Gastroesophageal sphincter (tissue), 3 donors: ENCODE measurements around the gene CFAP107.

ENCODE experiments used
- EP300 ChIP-seq: sonication (generic); formaldehyde crosslinking; IDR thresholded peaks from one replicate; pipeline ENCODE4 v1.6.1; 2017; ENCODE audit warnings: antibody characterized with exemption, mild to moderate bottlenecking
- POLR2A ChIP-seq, 2 donors: fragments of 450-650 bp; IDR thresholded peaks; one replicate each; pipeline ENCODE4 v1.6.1; 2017; ENCODE audit warnings: antibody characterized with exemption in 2 of 2, mild to moderate bottlenecking in 2 of 2, moderate library complexity in 1 of 2
- POLR2AphosphoS5 ChIP-seq: sonication (generic); formaldehyde crosslinking; IDR thresholded peaks from one replicate; pipeline ENCODE4 v1.6.1; 2017; ENCODE audit warnings: antibody characterized with exemption
- TF ChIP-seq, protein P1 (sequence below), 4 experiments: fragments of 200-600 bp in 2 of 4; fragments of 450-650 bp in 2 of 4; sonication (generic) in 1 of 4; IDR thresholded peaks; one replicate each; pipeline ENCODE4 v1.5.1; 2017 to 2019; ENCODE audit warnings: antibody characterized with exemption in 4 of 4, mild to moderate bottlenecking in 2 of 4, moderate library complexity in 2 of 4

DNA sequence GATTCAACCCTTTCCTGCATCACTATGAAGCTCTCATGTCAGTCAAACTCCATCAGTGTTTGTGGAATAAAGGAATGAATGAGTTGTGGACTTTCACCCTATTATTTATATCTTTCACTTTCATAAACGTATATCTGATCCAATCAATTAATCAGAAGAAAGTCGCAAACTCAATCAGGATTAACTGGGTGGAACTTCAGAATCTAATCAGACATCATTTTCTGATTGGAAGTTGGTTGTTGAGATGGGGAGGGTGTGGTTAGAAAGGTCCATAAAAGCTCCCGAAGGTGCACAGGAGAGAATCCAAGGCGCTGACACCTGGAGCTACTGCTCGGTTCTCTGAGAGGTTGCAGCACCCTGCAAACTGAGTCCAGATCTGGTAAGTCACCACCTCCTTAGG lies 27.4 kb downstream of the CFAP107 start, which contains the start of gene PRAMEF12:
- no peak for TF ChIP-seq POLR2A (IDR thresholded peaks at IDR 0.05)
- TF ChIP-seq, protein P1, sequence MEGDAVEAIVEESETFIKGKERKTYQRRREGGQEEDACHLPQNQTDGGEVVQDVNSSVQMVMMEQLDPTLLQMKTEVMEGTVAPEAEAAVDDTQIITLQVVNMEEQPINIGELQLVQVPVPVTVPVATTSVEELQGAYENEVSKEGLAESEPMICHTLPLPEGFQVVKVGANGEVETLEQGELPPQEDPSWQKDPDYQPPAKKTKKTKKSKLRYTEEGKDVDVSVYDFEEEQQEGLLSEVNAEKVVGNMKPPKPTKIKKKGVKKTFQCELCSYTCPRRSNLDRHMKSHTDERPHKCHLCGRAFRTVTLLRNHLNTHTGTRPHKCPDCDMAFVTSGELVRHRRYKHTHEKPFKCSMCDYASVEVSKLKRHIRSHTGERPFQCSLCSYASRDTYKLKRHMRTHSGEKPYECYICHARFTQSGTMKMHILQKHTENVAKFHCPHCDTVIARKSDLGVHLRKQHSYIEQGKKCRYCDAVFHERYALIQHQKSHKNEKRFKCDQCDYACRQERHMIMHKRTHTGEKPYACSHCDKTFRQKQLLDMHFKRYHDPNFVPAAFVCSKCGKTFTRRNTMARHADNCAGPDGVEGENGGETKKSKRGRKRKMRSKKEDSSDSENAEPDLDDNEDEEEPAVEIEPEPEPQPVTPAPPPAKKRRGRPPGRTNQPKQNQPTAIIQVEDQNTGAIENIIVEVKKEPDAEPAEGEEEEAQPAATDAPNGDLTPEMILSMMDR (IDR thresholded peaks at IDR 0.05), result no peak
- TF ChIP-seq EP300, result no peak
- no peak for TF ChIP-seq POLR2AphosphoS5
